ENCODE data around the gene EXOC1. TPM values are rescaled to one million over a fixed set of nuclear protein-coding genes. Genes with fewer than 3 reads are reported as not detected.

EXOC1 gene
- total and polyA plus RNA-seq, 9 of the 15 experiments (the other 6 are each of a cell fraction or from before 2014, with no cell fraction given): 16.0 to 45.5 (median 26.2) TPM

DNA sequence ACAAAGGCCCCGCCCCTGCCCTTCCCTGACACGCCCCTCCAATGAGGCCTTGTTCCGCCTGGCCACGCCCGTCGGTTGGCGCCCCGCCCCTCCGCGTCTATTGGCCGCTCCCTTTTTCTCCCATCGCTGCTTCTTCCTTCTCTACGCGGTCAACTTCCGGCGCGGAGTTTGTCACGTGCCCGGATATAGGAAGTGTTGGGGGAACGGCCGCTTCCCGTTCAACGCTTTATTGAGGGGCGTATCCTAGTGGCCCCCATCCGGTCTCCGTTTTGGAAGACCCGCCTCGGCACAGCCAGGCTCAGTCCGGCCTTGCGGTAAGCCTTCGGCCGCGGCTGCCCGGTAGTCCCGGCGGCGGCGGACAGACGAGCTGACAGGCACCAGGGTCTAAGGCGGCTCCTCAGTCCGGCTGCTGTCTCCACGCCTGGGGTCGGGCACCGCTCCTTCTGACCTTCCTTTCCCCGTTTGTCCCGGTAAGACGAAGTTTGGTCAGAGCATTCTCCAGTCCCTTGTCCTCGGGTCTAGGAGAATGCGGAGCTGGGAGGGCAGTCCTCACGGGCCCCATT is at the start of gene EXOC1 (continued):
- TF ChIP-seq, protein P1, sequence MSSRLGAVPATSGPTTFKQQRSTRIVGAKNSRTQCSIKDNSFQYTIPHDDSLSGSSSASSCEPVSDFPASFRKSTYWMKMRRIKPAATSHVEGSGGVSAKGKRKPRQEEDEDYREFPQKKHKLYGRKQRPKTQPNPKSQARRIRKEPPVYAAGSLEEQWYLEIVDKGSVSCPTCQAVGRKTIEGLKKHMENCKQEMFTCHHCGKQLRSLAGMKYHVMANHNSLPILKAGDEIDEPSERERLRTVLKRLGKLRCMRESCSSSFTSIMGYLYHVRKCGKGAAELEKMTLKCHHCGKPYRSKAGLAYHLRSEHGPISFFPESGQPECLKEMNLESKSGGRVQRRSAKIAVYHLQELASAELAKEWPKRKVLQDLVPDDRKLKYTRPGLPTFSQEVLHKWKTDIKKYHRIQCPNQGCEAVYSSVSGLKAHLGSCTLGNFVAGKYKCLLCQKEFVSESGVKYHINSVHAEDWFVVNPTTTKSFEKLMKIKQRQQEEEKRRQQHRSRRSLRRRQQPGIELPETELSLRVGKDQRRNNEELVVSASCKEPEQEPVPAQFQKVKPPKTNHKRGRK (tag; IDR thresholded peaks at IDR 0.05): no peak
- TF ChIP-seq, protein P2, sequence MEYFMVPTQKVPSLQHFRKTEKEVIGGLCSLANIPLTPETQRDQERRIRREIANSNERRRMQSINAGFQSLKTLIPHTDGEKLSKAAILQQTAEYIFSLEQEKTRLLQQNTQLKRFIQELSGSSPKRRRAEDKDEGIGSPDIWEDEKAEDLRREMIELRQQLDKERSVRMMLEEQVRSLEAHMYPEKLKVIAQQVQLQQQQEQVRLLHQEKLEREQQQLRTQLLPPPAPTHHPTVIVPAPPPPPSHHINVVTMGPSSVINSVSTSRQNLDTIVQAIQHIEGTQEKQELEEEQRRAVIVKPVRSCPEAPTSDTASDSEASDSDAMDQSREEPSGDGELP (CRISPR knock-in tag; IDR thresholded peaks at IDR 0.05; ENCODE audit: borderline replicate concordance): peak; percentile 79; the same call in 1 of the 2 replicates
- TF ChIP-seq ZNF507 (tag; conservative IDR thresholded peaks at IDR 0.05): no peak
- no peak for TF ChIP-seq MEF2A (IDR thresholded peaks at IDR 0.05; ENCODE audit: control insufficient read depth, low read depth, low read length)
- TF ChIP-seq ADNP (tag; IDR thresholded peaks at IDR 0.05): no peak
- TF ChIP-seq ATF1 (CRISPR knock-in tag; IDR thresholded peaks at IDR 0.05): no peak
- TF ChIP-seq ATF1 (tag; IDR thresholded peaks at IDR 0.05): peak; percentile 87
- TF ChIP-seq ASH1L (IDR thresholded peaks at IDR 0.05; ENCODE audit: borderline replicate concordance, low read depth, partially characterized antibody): peak; percentile 71
- TF ChIP-seq, protein P3, sequence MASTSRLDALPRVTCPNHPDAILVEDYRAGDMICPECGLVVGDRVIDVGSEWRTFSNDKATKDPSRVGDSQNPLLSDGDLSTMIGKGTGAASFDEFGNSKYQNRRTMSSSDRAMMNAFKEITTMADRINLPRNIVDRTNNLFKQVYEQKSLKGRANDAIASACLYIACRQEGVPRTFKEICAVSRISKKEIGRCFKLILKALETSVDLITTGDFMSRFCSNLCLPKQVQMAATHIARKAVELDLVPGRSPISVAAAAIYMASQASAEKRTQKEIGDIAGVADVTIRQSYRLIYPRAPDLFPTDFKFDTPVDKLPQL (IDR thresholded peaks at IDR 0.05; ENCODE audit: extremely low read depth, insufficient read length): no peak
- TF ChIP-seq RFX7 (CRISPR knock-in tag; IDR thresholded peaks at IDR 0.05): no peak
- TF ChIP-seq PRMT5 (CRISPR knock-in tag; IDR thresholded peaks at IDR 0.05): no peak
- TF ChIP-seq SMARCC2 (IDR thresholded peaks at IDR 0.05; ENCODE audit: low read depth): no peak
- TF ChIP-seq, protein P4, sequence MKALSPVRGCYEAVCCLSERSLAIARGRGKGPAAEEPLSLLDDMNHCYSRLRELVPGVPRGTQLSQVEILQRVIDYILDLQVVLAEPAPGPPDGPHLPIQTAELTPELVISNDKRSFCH (CRISPR knock-in tag; IDR thresholded peaks at IDR 0.05): no peak
- TF ChIP-seq, protein P4 (tag; IDR thresholded peaks at IDR 0.05): no peak; the same call in 1 of the 2 replicates
- TF ChIP-seq, protein P5, sequence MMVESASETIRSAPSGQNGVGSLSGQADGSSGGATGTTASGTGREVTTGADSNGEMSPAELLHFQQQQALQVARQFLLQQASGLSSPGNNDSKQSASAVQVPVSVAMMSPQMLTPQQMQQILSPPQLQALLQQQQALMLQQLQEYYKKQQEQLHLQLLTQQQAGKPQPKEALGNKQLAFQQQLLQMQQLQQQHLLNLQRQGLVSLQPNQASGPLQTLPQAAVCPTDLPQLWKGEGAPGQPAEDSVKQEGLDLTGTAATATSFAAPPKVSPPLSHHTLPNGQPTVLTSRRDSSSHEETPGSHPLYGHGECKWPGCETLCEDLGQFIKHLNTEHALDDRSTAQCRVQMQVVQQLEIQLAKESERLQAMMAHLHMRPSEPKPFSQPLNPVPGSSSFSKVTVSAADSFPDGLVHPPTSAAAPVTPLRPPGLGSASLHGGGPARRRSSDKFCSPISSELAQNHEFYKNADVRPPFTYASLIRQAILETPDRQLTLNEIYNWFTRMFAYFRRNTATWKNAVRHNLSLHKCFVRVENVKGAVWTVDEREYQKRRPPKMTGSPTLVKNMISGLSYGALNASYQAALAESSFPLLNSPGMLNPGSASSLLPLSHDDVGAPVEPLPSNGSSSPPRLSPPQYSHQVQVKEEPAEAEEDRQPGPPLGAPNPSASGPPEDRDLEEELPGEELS (CRISPR knock-in tag; IDR thresholded peaks at IDR 0.05; ENCODE audit: borderline replicate concordance): no peak
- TF ChIP-seq SETDB1 (IDR thresholded peaks at IDR 0.05; ENCODE audit: low read length): no peak
- no peak for TF ChIP-seq ZKSCAN1 (IDR thresholded peaks at IDR 0.05; ENCODE audit: low read depth, low read length)
- TF ChIP-seq LCOR (CRISPR knock-in tag; IDR thresholded peaks at IDR 0.05): peak; percentile 44; the same call in 1 of the 2 replicates
- TF ChIP-seq, protein P6, sequence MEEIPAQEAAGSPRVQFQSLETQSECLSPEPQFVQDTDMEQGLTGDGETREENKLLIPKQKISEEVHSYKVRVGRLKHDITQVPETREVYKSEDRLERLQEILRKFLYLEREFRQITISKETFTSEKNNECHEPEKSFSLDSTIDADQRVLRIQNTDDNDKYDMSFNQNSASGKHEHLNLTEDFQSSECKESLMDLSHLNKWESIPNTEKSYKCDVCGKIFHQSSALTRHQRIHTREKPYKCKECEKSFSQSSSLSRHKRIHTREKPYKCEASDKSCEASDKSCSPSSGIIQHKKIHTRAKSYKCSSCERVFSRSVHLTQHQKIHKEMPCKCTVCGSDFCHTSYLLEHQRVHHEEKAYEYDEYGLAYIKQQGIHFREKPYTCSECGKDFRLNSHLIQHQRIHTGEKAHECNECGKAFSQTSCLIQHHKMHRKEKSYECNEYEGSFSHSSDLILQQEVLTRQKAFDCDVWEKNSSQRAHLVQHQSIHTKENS (CRISPR knock-in tag; IDR thresholded peaks at IDR 0.05): no peak
- TF ChIP-seq HDAC2 (IDR thresholded peaks at IDR 0.05): peak; percentile 73; the same call in 1 of the 2 replicates
- TF ChIP-seq DMBX1 (CRISPR knock-in tag; IDR thresholded peaks at IDR 0.05; ENCODE audit: borderline replicate concordance): no peak
- peak; percentile 81 for TF ChIP-seq EP400 (IDR thresholded peaks at IDR 0.05)
- no peak for TF ChIP-seq FOXA3 (CRISPR knock-in tag; conservative IDR thresholded peaks at IDR 0.05 in 1 of 2, IDR thresholded peaks at IDR 0.05 in 1 of 2)

Measured in K562 (cell line).